HCT116 (cell line): ENCODE data around the gene CCDC134. TPM values are rescaled to one million over a fixed set of nuclear protein-coding genes. Genes with fewer than 3 reads are reported as not detected.

ENCODE experiments used
- ATAC-seq: fragments of 200-7000 bp; cut with Tn5 transposase; 2 replicates; pipeline ENCODE4 v1.9.1; 2020; ENCODE audit warnings: mild to moderate bottlenecking, moderate library complexity
- BruUV-seq: library from RNA; stranded (reverse); fragments of 400-500 nt; replicated peaks from 2 replicates; lab custom pipeline; 2021; lab: Mats Ljungman, UMichigan
- CTCF ChIA-PET: fragments of 300-600 bp; sonication (Branson Sonifier 250); formaldehyde crosslinking; loops from one replicate; lab custom pipeline; 2021; ENCODE audit warnings: antibody characterized with exemption; lab: Charles Lee
- POLR2A ChIA-PET: fragments of 300-600, 350-600 bp; sonication (Branson Sonifier 250); formaldehyde crosslinking; loops from one replicate; lab custom pipeline; 2021; ENCODE audit warnings: antibody characterized with exemption; lab: Charles Lee
- RAD21 ChIA-PET, 2 experiments: fragments of 300-600 bp; sonication (Branson Sonifier 250); formaldehyde crosslinking; loops; one replicate each; lab custom pipeline; 2023; ENCODE audit warnings: low total read pairs in 2 of 2; ENCODE audit not compliant: uncharacterized antibody in 2 of 2, unreplicated experiment in 2 of 2, low non-redundant PET in 1 of 2; lab: Charles Lee
- DNase-seq: peaks from one replicate; pipeline ENCODE4 v3.0.0-alpha.2; 2010; ENCODE audit warnings: low read depth, low spot score
- H2AFZ ChIP-seq: fragments of 200-600 bp; shearing (Covaris generic), sonication (generic); 2 replicates; pipeline ENCODE4 v1.6.1; 2017; ENCODE audit warnings: low read depth, mixed run types, mixed read lengths, antibody characterized with exemption, low read length; ENCODE audit not compliant: poor library complexity, severe bottlenecking
- H3K27ac ChIP-seq: 2 replicates; pipeline ENCODE4 v1.5.1; 2012; ENCODE audit warnings: low read depth, low read length
- H3K27me3 ChIP-seq: fragments of 200-600 bp; sonication (generic); 2 replicates; pipeline ENCODE4 v1.6.1; 2016; ENCODE audit warnings: mixed run types, low read length, mixed read lengths; ENCODE audit not compliant: insufficient read depth
- H3K36me3 ChIP-seq, 2 experiments: fragments of 200-500 bp in 1 of 2; fragments of 200-600 bp in 1 of 2; sonication (Bioruptor generic) in 1 of 2; sonication (generic) in 1 of 2; 2 replicates each; pipeline versions ENCODE4 v1.5.1 to v1.6.1; 2014 to 2016; ENCODE audit warnings: low read length in 2 of 2, inconsistent platforms in 1 of 2, mixed read lengths in 1 of 2, mixed run types in 1 of 2; ENCODE audit not compliant: insufficient read depth in 2 of 2, control insufficient read depth in 1 of 2
- H3K4me1 ChIP-seq, 2 experiments: fragments of 200-600 bp in 1 of 2; sonication (generic) in 1 of 2; 2 replicates each; pipeline versions ENCODE4 v1.5.1 to v1.6.1; 2012 to 2017; ENCODE audit warnings: low read length in 2 of 2, inconsistent platforms in 1 of 2, mild to moderate bottlenecking in 1 of 2, mixed read lengths in 1 of 2, mixed run types in 1 of 2, moderate library complexity in 1 of 2; ENCODE audit not compliant: insufficient read depth in 2 of 2, control insufficient read depth in 1 of 2
- H3K4me2 ChIP-seq: fragments of 200-600 bp; sonication (generic); 2 replicates; pipeline ENCODE4 v1.6.1; 2017; ENCODE audit warnings: mixed run types, low read length, mixed read lengths
- H3K4me3 ChIP-seq, 2 experiments: fragments of 200-600 bp in 1 of 2; sonication (generic) in 1 of 2; replicated peaks in 1 of 2; 2 replicates each; pipeline ENCODE4 v1.5.1; 2011 to 2016; ENCODE audit warnings: low read length in 2 of 2, control low read depth in 1 of 2, low read depth in 1 of 2, mild to moderate bottlenecking in 1 of 2, mixed read lengths in 1 of 2, mixed run types in 1 of 2
- H3K79me2 ChIP-seq: fragments of 200-600 bp; sonication (generic); 2 replicates; pipeline ENCODE4 v1.6.1; 2017; ENCODE audit warnings: mild to moderate bottlenecking, mixed run types, low read length, moderate library complexity, mixed read lengths; ENCODE audit not compliant: insufficient read depth
- H3K9ac ChIP-seq: fragments of 200-600 bp; sonication (generic); 2 replicates; pipeline ENCODE4 v1.6.1; 2016; ENCODE audit warnings: low read length, mixed read lengths
- H3K9me2 ChIP-seq: fragments of 200-600 bp; sonication (generic), shearing (Covaris generic); 2 replicates; pipeline ENCODE4 v1.6.1; 2017; ENCODE audit warnings: mixed run types, mild to moderate bottlenecking, moderate library complexity; ENCODE audit not compliant: insufficient read depth
- H3K9me3 ChIP-seq, 2 experiments: fragments of 200-500 bp in 1 of 2; fragments of 200-600 bp in 1 of 2; sonication (Bioruptor generic) in 1 of 2; sonication (generic) in 1 of 2; 2 replicates each; pipeline ENCODE4 v1.6.1; 2014 to 2017; ENCODE audit warnings: low read length in 2 of 2, mixed read lengths in 2 of 2, inconsistent platforms in 1 of 2, low read depth in 1 of 2, mild to moderate bottlenecking in 1 of 2, mixed run types in 1 of 2, moderate library complexity in 1 of 2; ENCODE audit not compliant: control insufficient read depth in 1 of 2, insufficient read depth in 1 of 2
- H4K20me1 ChIP-seq: fragments of 200-600 bp; sonication (generic), shearing (Covaris generic); 2 replicates; pipeline ENCODE4 v1.6.1; 2017; ENCODE audit warnings: mixed run types, mild to moderate bottlenecking, moderate library complexity; ENCODE audit not compliant: insufficient read depth
- ATF3 ChIP-seq: IDR thresholded peaks from 2 replicates; pipeline ENCODE4 v1.6.1; 2012
- CBX3 ChIP-seq: IDR thresholded peaks from 2 replicates; pipeline ENCODE4 v1.6.1; 2012; ENCODE audit warnings: low read depth
- CEBPB ChIP-seq: IDR thresholded peaks from 2 replicates; pipeline ENCODE4 v1.6.1; 2012; ENCODE audit warnings: low read depth
- CTCF ChIP-seq, 3 experiments: fragments of 200-600 bp in 1 of 3; sonication (generic) in 1 of 3; IDR thresholded peaks in 2 of 3; conservative IDR thresholded peaks in 1 of 3; 2 replicates each; pipeline ENCODE4 v1.5.1; 2012 to 2017; ENCODE audit warnings: low read depth in 2 of 3, low read length in 2 of 3, antibody characterized with exemption in 1 of 3, borderline replicate concordance in 1 of 3, control low read depth in 1 of 3, mild to moderate bottlenecking in 1 of 3, mixed read lengths in 1 of 3, mixed run types in 1 of 3, moderate library complexity in 1 of 3; ENCODE audit not compliant: insufficient read depth in 1 of 3
- EGR1 ChIP-seq: IDR thresholded peaks from 2 replicates; pipeline ENCODE4 v1.6.1; 2012; ENCODE audit warnings: low read depth
- ELF1 ChIP-seq: IDR thresholded peaks from 2 replicates; pipeline ENCODE4 v1.6.1; 2012; ENCODE audit warnings: low read depth, borderline replicate concordance
- EZH2 ChIP-seq: fragments of 200-600 bp; sonication (generic); IDR thresholded peaks from 2 replicates; pipeline ENCODE4 v1.6.1; 2017; ENCODE audit warnings: antibody characterized with exemption, mixed run types
- EZH2phosphoT487 ChIP-seq: fragments of 200-600 bp; IDR thresholded peaks from 2 replicates; pipeline ENCODE4 v1.6.1; 2018; ENCODE audit warnings: antibody characterized with exemption, borderline replicate concordance
- POLR2A ChIP-seq: IDR thresholded peaks from 2 replicates; pipeline ENCODE4 v1.7.0; 2011; ENCODE audit warnings: borderline replicate concordance; ENCODE audit not compliant: insufficient read depth, insufficient read length; ENCODE audit errors: extremely low read depth
- POLR2AphosphoS5 ChIP-seq: IDR thresholded peaks from 2 replicates; pipeline ENCODE4 v1.6.1; 2011; ENCODE audit warnings: mild to moderate bottlenecking, low read depth, low read length, moderate library complexity
- RAD21 ChIP-seq: IDR thresholded peaks from 2 replicates; pipeline ENCODE4 v1.6.1; 2012; ENCODE audit warnings: low read depth, mild to moderate bottlenecking
- REST ChIP-seq: IDR thresholded peaks from 2 replicates; pipeline ENCODE4 v1.6.1; 2012; ENCODE audit warnings: low read depth
- SIN3A ChIP-seq: IDR thresholded peaks from 2 replicates; pipeline ENCODE4 v1.6.1; 2012; ENCODE audit warnings: low read depth
- SP1 ChIP-seq: IDR thresholded peaks from 2 replicates; pipeline ENCODE4 v1.6.1; 2012; ENCODE audit warnings: low read depth
- SRF ChIP-seq: IDR thresholded peaks from 2 replicates; pipeline ENCODE4 v1.6.1; 2012; ENCODE audit warnings: low read depth
- TCF7L2 ChIP-seq: IDR thresholded peaks from 2 replicates; pipeline ENCODE4 v1.7.0; 2011; ENCODE audit warnings: borderline replicate concordance, inconsistent platforms; ENCODE audit not compliant: insufficient read depth, insufficient read length; ENCODE audit errors: extremely low read depth
- YY1 ChIP-seq: IDR thresholded peaks from 2 replicates; pipeline ENCODE4 v1.6.1; 2011; ENCODE audit warnings: low read length, low read depth, moderate library complexity, mild to moderate bottlenecking; ENCODE audit not compliant: insufficient replicate concordance; ENCODE audit errors: extremely low read depth
- ZBTB33 ChIP-seq: IDR thresholded peaks from 2 replicates; pipeline ENCODE4 v1.6.1; 2011; ENCODE audit warnings: mild to moderate bottlenecking, low read length, moderate library complexity; ENCODE audit not compliant: insufficient replicate concordance; ENCODE audit errors: extremely low read depth
- ZNF274 ChIP-seq: fragments of 200-500 bp; sonication (Bioruptor generic); IDR thresholded peaks from 2 replicates; pipeline ENCODE4 v1.6.1; 2014; ENCODE audit warnings: mild to moderate bottlenecking, low read depth, low read length, inconsistent platforms
- intact Hi-C: fragments of 100-400 bp; cut with micrococcal nuclease; formaldehyde crosslinking; loops from 2 replicates; pipeline ENCODE4 v1.10.0; 2022
- total RNA-seq: library from RNA; stranded (reverse); gene quantifications from one replicate; pipeline ENCODE4 v1.2.1, GENCODE V29; 2021; ENCODE audit not compliant: unreplicated experiment

The CCDC134 gene
- total RNA-seq, 1 experiment from 2014 or later = 15.8 TPM

GRCh38 chr22:41842996-41843970 is 42.8 kb downstream of the CCDC134 start:
- Histone ChIP-seq H3K9me2 (no peaks in the 10 kb centered on the region), H3K36me3 (no peaks in the 10 kb centered on the region)
- ATAC-seq = no peak
- ChIA-PET RAD21 (no interaction called here), POLR2A (no interaction called here)
- TF ChIP-seq ATF3 (no peak), SP1 (no peak), REST (no peak), YY1 (no peak), SIN3A (no peak), CTCF (IDR thresholded peaks at IDR 0.05 in 2 of 3, conservative IDR thresholded peaks at IDR 0.05 in 1 of 3; ENCODE audit: borderline replicate concordance in 1 of 3, insufficient read depth in 1 of 3, low read depth in 2 of 3, low read length in 2 of 3) (no peak), CEBPB (no peak), EZH2 (no peak), POLR2AphosphoS5 (no peak), ELF1 (no peak), RAD21 (no peak), ZNF274 (no peak), ZBTB33 (no peak), EZH2phosphoT487 (no peak), CBX3 (no peak), POLR2A (no peak), TCF7L2 (no peak), EGR1 (no peak), SRF (no peak)
- TF ChIP-seq, all 23 proteins: peak for 0
- no peak overlapping the region for H3K9ac ChIP-seq
- intact Hi-C loops = no loop called here
- peaks cover 96% of the 10 kb centered on the region for H3K79me2 ChIP-seq
- no peak overlapping the region for H2AFZ ChIP-seq
- H3K4me2 ChIP-seq = no peak overlapping the region
- no peak overlapping the region for H3K27ac ChIP-seq
- no peak overlapping the region for H3K4me3 ChIP-seq
- H3K4me1 ChIP-seq = peaks cover 18 to 26% of the 10 kb centered on the region in 2 experiments
- no TSS peak for BruUV-seq
- CTCF ChIA-PET = no interaction called here
- no peaks in the 10 kb centered on the region for H3K9me3 ChIP-seq
- H4K20me1 ChIP-seq = peaks cover 6% of the 10 kb centered on the region
- no peaks in the 10 kb centered on the region for H3K27me3 ChIP-seq
- no peak for DNase-seq
